HG03432 (cell line): Measurements from ENCODE around the gene SLC43A2.
"Not testable (repeated sequence)": the region's sequence is repeated elsewhere in the genome, so short reads cannot be mapped to it uniquely, and the experiment has no call there.

Source experiments
- ATAC-seq: cut with Tn5 transposase; IDR thresholded peaks from one replicate; pipeline ENCODE4 v1.9.1; 2021; ENCODE audit warnings: mild to moderate bottlenecking, moderate library complexity; ENCODE audit not compliant: unreplicated experiment

SLC43A2 gene

GRCh38 chr17:1563786-1564613, 64.6 kb downstream of the SLC43A2 start:
- ATAC-seq = no peak

- ATAC-seq = not testable (repeated sequence)
Measured at GRCh38 chr17:1563471-1563785, 65.2 kb downstream of the SLC43A2 start.

GRCh38 chr17:1562176-1562643, 66.4 kb downstream of the SLC43A2 start:
- ATAC-seq = peak; percentile 33

GRCh38 chr17:1561420-1562175, 67.0 kb downstream of the SLC43A2 start:
- ATAC-seq = peak; percentile 34

DNA sequence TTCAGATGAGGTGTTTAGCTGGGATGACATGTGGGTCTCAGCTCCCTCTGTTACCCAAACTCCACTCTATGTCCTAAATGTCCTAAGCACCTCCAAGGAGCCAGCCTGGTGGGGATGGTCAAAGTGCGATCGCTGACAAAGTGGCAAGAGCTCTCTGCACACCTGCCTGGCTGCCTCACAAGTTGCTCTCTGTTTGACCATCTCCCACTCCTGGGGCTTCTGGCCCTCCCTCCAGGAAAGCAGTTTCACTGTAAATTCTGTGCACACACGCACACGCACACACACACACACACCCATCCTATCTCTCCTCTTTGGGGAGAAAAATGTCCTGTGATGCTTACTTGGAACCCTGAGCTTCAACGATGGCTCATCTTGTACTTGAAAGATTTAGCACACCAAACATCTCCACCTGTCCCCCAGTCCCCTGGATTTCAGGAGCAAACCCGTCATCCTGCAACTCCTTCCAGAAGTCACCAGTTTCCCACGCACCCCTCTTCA, 67.7 kb downstream of the SLC43A2 start:
- ATAC-seq = no peak

DNA sequence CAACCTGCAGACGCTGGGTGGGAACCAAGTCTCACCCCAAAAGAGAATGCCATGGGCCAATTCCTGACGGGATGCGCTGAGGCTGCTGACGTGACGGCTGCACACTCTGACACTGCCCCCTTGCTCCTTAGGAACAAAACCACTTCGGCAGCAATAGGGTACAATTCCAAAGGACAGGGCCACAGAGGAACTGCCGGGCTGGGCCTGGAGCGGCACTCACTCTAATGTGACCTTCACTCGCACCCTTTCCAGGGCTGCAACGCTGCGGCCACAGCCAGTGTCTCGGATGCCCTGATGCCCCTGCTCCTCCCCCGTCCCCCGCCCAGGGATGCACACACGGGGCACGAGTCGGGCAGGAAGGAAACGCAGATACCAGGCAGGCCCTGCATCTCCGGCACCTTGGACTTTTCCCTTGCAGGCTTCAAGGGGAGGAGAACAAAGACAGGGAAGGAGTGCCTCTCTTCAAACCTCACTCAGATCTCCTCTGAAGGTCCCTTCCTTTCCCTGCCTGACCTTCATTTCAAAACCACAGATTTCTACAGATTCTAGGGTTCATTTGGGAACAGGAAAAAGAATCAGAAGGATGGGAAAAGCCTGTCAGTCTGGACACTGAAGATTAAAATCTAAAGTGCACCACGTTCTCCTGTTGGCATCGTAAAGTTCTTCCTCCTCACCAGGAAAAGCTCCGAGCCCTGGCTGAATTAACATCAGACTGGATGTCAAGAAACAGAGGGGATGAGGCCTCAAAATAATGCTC, 68.4 kb downstream of the SLC43A2 start:
- ATAC-seq = no peak

DNA sequence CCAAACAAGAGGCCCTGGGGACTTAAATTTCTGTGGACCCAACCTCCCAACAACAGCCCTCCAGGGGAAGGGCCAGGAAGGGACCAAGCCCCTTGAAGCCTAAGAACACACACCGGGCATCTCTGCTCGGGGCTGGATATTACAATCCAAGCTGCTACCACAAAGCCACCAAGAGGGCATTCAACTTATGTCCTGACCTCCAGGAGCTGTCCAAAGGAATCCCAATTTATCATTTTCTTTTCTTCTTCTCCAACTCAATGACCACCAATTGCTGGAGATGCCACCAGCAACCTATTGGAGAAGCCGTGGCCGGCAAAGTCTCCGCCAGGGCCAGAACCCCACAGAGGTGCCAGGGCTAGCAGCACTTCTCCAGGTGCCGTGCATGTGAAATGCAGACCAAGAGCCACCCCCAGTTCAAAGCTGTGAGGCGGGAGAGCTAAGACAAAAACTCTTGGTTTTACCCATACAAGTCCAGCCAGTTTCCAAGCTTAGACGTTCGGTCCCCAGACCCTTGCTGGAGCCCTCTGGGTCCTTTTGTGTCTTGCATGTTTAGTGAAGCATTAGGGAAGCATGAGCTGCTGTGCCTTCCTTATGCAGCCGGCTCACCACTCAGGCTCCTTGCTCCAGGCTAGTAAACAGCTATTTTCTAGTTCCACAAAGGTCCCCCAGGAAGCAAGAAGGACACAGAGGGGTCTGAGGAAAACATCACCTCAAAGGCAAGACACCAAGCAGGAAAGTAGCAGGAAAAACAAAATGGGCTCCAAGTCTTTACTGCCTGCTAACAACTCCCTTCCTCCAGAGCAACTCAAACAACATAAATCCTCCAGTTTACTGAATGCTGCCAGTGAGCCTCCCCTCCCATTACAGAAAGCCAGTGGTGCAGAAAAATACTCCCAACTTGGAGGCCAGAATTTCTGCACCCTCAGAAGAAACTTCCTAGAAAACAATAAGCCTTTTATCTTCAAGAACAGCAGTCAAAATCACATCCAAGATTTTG, 69.3 kb downstream of the SLC43A2 start:
- ATAC-seq = no peak

DNA sequence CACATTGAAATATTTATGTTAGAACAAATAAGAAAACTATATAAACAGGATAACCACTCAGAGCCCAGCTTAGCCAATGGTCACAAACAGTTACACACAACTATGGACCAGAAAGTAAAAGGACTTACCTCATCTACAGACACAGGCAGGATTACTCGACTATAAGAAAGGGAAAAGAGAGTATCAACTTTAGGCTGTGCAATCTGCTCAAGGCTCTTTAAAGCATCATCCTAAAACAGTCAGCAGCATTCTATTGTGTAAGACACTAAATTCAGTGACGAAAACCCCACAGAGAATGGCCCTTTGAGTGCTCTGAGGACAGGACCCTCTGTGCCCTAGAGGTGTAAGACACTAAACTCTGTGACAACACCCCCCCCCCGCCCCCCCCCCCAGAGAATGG, 70.2 kb downstream of the SLC43A2 start:
- ATAC-seq = no peak

GRCh38 chr17:1557355-1558095, 71.1 kb downstream of the SLC43A2 start:
- no peak for ATAC-seq

GRCh38 chr17:1555651-1556471, 72.8 kb downstream of the SLC43A2 start:
- no peak for ATAC-seq

- ATAC-seq = no peak
Measured at GRCh38 chr17:1554751-1555540, 73.7 kb downstream of the SLC43A2 start.

DNA sequence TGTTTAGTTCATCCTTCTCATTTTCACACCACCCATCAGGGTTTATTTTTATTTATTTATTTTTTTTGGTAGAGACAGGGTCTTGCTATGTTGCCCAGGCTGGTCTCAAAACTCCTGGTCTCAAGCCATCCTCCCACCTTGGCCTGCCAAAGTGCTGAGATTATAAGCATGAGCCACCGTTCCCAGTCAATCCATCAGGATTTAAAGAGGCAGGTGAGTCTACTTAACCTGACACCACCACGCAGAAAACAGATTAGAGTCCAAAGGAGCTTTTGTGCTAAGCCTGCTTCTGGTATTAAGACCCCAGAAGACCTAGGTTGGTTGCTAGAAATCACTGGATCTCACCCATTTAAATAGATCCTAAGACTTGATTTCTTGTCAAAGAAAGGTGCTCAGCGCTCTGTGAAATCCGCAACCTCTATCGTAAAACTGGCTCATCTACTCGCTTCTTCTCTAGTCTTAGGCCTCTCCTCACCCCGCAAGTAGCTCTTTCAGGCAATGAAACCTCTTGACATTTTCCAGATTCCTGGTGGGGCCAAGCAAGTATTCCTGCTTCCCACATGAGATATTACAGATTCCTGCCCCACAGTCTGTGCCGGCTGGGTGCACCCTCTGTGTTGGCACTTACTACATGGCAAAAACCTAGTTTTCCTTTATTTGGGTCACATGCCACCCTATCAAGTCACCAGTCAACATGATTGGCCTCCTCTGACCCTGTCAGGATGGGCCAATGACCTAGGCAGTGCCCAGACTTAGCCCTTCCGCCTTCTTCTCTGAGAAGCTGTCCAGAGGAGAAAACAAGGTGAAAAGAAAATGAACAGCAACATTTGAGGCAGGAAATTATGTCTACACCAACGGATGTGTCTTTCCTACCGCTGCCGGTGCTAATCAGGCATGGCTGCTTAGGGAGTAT, 75.0 kb downstream of the SLC43A2 start:
- no peak for ATAC-seq

- no peak for ATAC-seq
Measured at GRCh38 chr17:1552932-1553331, 75.7 kb downstream of the SLC43A2 start.

DNA sequence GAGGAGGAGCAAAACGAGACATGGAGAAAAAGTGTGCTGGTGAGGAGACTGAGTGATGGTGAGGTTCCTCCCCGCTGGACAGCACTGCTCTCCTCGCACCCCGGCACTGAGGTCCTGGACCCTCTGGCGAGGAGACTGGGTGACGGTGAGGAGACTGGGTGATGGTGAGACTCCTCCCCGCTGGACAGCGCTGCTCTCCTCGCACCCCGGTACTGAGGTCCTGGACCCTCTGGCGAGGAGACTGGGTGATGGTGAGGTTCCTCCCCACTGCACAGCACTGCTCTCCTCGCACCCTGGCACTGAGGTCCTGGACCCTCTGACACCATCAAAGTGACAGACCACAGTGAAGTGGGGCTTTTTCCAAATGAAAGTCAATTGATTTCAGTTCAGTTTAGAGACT, 76.9 kb downstream of the SLC43A2 start:
- no peak for ATAC-seq

DNA sequence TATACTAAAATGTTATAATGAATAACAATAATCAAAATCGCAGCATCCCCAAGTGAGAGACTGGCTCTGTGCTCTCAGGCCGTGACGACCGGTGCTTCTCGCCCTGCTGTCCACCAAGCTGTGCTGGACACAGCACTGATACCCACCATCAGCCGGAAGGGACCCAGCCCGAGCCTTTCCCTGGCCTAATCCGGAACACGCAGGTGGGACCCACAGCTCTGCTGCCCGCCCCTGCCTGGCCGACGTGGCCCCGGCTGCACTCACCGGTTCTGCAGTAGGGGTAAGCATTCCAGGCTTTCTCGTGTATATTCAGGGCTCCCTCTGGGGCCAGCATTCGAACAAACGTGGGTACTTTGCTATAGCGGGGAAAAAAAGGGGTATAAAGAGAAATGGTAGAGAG, 80.6 kb downstream of the SLC43A2 start:
- no peak for ATAC-seq

DNA sequence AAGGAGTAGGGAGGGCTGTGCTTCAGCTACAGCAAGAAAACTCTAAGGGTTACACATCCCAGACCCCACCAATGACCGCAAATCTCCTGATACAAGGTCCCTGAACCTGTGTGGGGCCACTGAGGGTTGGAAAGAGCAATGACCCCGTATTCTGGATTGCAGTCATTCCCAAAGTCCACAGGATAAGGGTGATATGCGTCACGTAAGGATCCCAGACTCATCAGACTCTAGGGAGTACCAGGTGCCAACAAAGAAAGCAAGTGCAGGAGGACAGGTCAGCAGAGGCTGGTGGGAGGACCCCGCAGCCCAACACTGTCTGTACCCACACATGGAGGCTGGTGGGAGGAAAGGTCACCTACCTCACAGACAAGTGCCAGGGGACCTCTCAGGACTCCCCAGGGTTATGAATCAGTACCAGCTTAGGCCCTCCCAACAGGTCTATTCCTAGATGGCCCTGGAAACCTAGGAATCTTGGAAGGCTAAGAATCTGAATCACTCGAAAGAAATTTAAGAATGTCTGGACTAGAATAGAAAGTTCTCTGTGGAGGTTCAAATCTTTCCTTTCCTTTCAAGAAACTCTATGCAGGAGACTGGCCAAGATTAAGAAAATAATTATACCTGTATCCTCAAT, 82.2 kb downstream of the SLC43A2 start:
- no peak for ATAC-seq
